ENCODE measurements around the gene PLEKHJ1.

GRCh38 chr19:2248136-2249009 is 12.2 kb upstream of the PLEKHJ1 start:
- TF ChIP-seq CTCF (IDR thresholded peaks at IDR 0.05; ENCODE audit: poor library complexity, severe bottlenecking): no peak
- TF ChIP-seq POLR2AphosphoS5 (IDR thresholded peaks at IDR 0.05): no peak
- no peak for TF ChIP-seq RAD21 (conservative IDR thresholded peaks at IDR 0.05)
- TF ChIP-seq EZH2 (IDR thresholded peaks at IDR 0.05; ENCODE audit: borderline replicate concordance, insufficient read depth, low read length, poor library complexity, severe bottlenecking): no peak
- no peak for TF ChIP-seq REST (IDR thresholded peaks at IDR 0.05; ENCODE audit: borderline replicate concordance)

Measured in neural cell (in vitro differentiated cells).